Pancreas (tissue), 10 donors: ENCODE measurements around the gene RBM38. TPM values are rescaled to one million over a fixed set of nuclear protein-coding genes. Genes with fewer than 3 reads are reported as not detected.
"Not testable (repeated sequence)": the region's sequence is repeated elsewhere in the genome, so short reads cannot be mapped to it uniquely, and the experiment has no call there.

Source experiments
- ATAC-seq, 4 donors: fragments of 200-7000 bp; cut with Tn5 transposase; one replicate each; pipeline versions ENCODE4 v1.8.0 to v1.9.1; 2020; ENCODE audit warnings: mild to moderate bottlenecking in 4 of 4, moderate library complexity in 4 of 4
- DNase-seq, 6 donors: peaks; one replicate each; pipeline ENCODE4 v3.0.0-alpha.2; 2020
- FAIRE-seq: peaks from 2 replicates; lab custom pipeline; 2012; peaks lifted over from hg19 to GRCh38; lab: Jason Lieb, UNC
- H3K27ac ChIP-seq, 4 donors: fragments of 200-600 bp; sonication (generic); 1 replicate in 3 of 4; 2 replicates in 1 of 4; pipeline versions ENCODE4 v1.5.0 to v1.8.0; 2020
- H3K27me3 ChIP-seq, 4 donors: fragments of 200-600 bp; one replicate each; pipeline ENCODE4 v1.8.0; 2021
- H3K36me3 ChIP-seq, 3 donors: fragments of 200-600 bp; sonication (generic) in 1 of 3; one replicate each; pipeline versions ENCODE4 v1.5.0 to v1.8.0; 2020 to 2021
- H3K4me1 ChIP-seq, 3 donors: fragments of 200-600 bp; one replicate each; pipeline ENCODE4 v1.8.0; 2021
- H3K4me3 ChIP-seq, 4 donors: fragments of 200-600 bp; sonication (generic) in 2 of 4; one replicate each; pipeline versions ENCODE4 v1.5.0 to v1.8.0; 2020 to 2021
- H3K9me3 ChIP-seq, 4 donors: fragments of 200-600 bp; one replicate each; pipeline ENCODE4 v1.8.0; 2021
- CTCF ChIP-seq, 4 donors: fragments of 200-600 bp; sonication (generic) in 3 of 4; IDR thresholded peaks; one replicate each; pipeline versions ENCODE4 v1.5.0 to v1.8.0; 2021; ENCODE audit warnings: antibody characterized with exemption in 4 of 4
- WGBS, 2 donors: extraction: QIAGEN DNeasy Blood & Tissue Kit; methylation state at CpG; one replicate each; pipeline ENCODE4 v1.1.7; 2013; 5-methylcytosine and 5-hydroxymethylcytosine counted together
- intact Hi-C, 3 donors: fragments of 100-400 bp; cut with DNase I; formaldehyde crosslinking; loops; one replicate each; pipeline versions ENCODE4 v1.11.1 to v1.14.2; 2022
- polyA plus RNA-seq, 2 donors: library from polyadenylated mRNA; stranded (reverse); fragments of 200-250 nt; gene quantifications; one replicate each; pipeline ENCODE4 v1.2.3, GENCODE V29; 2013
- total RNA-seq, 6 donors: library from RNA; stranded (reverse); fragmentation: NEBNext Ultra II Directional in 4 of 6; extraction: Animal tissue kit (Norgen Biotek cat#: 25700) in 4 of 6; gene quantifications; one replicate each; pipeline versions ENCODE4 v1.2.1 to v1.2.4, GENCODE V29; 2021 to 2023
- donor health status: healthy with polysubstance abuse.
- donor health status: DM: no; HTN: no; CAD: no; lungs with moderate emphysema.
- donor health status: DM: no; HTN: no; CAD: no.
- donor health status: control.
- donor health status: control.
- donor health status: Bipolar disorder and iron deficiency.
- donor health status: DM: yes; HTN: yes; CAD: no.
- donor health status: DM: no; HTN: no; CAD: no.
- donor health status: DM: no; HTN: no; CAD: no.
- donor health status: DM: yes; HTN: yes; CAD: no.

Gene RBM38
- total and polyA plus RNA-seq, 8 donors = 3.9 to 13.1 (median 6.2) TPM

DNA sequence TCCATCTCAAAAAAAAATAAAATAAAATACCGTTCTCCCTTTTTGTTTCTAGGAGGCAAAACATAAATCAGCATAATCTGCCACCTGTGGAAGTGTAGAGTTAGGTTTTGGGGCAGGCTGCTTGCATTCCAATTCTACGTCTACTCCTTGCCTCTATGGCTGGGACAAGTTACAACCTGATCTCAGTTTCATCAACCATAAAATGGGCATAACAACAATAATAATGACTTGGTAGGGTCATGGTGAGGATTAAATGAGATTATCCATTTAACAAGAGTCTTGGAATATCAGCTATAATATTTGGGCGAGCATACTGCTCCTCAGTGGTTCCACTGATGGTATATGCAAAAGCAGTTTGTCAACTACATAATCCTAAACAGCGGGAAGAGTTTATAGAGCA lies 43.8 kb upstream of the RBM38 start:
- FAIRE-seq = no peak
- H3K36me3 ChIP-seq = no peaks in the 10 kb centered on the region
- DNase-seq = no peak
- H3K27me3 ChIP-seq = peaks cover 0 to 6% (median 0%) of the 10 kb centered on the region in 4 donors
- ATAC-seq = no peak
- TF ChIP-seq CTCF (IDR thresholded peaks at IDR 0.05) = no peak
- H3K9me3 ChIP-seq = no peaks in the 10 kb centered on the region
- no peak overlapping the region for H3K27ac ChIP-seq
- no peak overlapping the region for H3K4me3 ChIP-seq
- WGBS, 2 donors = 52 to 67% methylated on average over 4 of the region's 4 CpGs
- intact Hi-C loops = loop anchor here in 2 of 3 donors (5.0 kb wide), 2 partner anchors 255 to 260 kb away; no protein-coding TSS in a partner anchor
- peaks cover 0 to 7% (median 0%) of the 10 kb centered on the region in 3 donors for H3K4me1 ChIP-seq

GRCh38 chr20:57348200-57348921 lies 42.8 kb upstream of the RBM38 start:
- H3K4me3 ChIP-seq, H3K27ac ChIP-seq, H3K4me1 ChIP-seq, ATAC-seq, H3K27me3 ChIP-seq, FAIRE-seq, H3K36me3 ChIP-seq, H3K9me3 ChIP-seq: not testable (repeated sequence)
- intact Hi-C loops = loop anchor here in 2 of 3 donors (5.0 kb wide), 2 partner anchors 256 to 261 kb away; no protein-coding TSS in a partner anchor
- WGBS, 2 donors = 61 to 64% methylated on average over 36 to 47 of the region's 47 CpGs
- peak in 1 of 6 donors; percentile 46 for DNase-seq

GRCh38 chr20:57348922-57349574 lies 42.1 kb upstream of the RBM38 start:
- H3K4me3 ChIP-seq, DNase-seq, FAIRE-seq, H3K9me3 ChIP-seq, H3K27ac ChIP-seq, ATAC-seq, H3K4me1 ChIP-seq, H3K36me3 ChIP-seq, H3K27me3 ChIP-seq: not testable (repeated sequence)
- 79 to 85% methylated on average over 21 of the region's 21 CpGs for WGBS, 2 donors
- intact Hi-C loops = loop anchor here in 2 of 3 donors (5.0 kb wide), 2 partner anchors 257 to 262 kb away; no protein-coding TSS in a partner anchor

- DNase-seq (peak in 2 of 6 donors; percentile 55 to 56), ATAC-seq (no peak), FAIRE-seq (no peak)
- Histone ChIP-seq H3K27ac (no peak overlapping the region), H3K4me1 (peaks cover 0 to 7% (median 0%) of the 10 kb centered on the region in 3 donors), H3K27me3 (no peaks in the 10 kb centered on the region), H3K36me3 (peaks cover 0 to 12% (median 0%) of the 10 kb centered on the region in 3 donors), H3K9me3 (no peaks in the 10 kb centered on the region), H3K4me3 (no peak overlapping the region)
- intact Hi-C loops = no loop called here
- WGBS, 2 donors = 82% methylated on average over 16 of the region's 16 CpGs
- no peak for TF ChIP-seq CTCF (IDR thresholded peaks at IDR 0.05)
Observed at GRCh38 chr20:57350081-57350710, 41.0 kb upstream of the RBM38 start.

DNA sequence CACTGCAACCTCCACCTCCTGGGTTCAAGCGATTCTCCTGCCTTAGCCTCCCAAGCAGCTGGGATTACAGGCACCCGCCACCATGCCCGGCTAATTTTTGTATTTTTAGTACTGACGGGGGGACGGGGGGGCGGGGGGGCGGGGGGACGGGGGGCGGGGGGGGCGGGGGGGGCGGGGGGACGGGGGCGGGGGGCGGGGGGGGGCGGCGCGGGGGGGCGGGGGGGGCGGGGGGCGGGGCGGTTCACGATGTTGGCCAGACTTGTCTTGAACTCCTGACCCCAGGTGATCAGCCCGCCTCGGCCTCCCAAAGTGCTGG lies 40.5 kb upstream of the RBM38 start:
- intact Hi-C loops, H3K4me1 ChIP-seq, ATAC-seq, H3K27me3 ChIP-seq, DNase-seq, FAIRE-seq, H3K9me3 ChIP-seq: not testable (repeated sequence)
- Histone ChIP-seq H3K27ac (peak overlapping the region in 3 of 4 donors; percentile 57 to 68 (median 65)), H3K36me3 (peaks cover 0 to 17% (median 0%) of the 10 kb centered on the region in 3 donors), H3K4me3 (peak overlapping the region in 3 of 4 donors; percentile 85 to 99 (median 94))
- WGBS, 2 donors = 25 to 37% methylated on average over 7 to 10 of the region's 24 CpGs
